ENCODE measurements around the gene THUMPD1. TPM values are rescaled to one million over a fixed set of nuclear protein-coding genes. Genes with fewer than 3 reads are reported as not detected.

THUMPD1 gene, protein sequence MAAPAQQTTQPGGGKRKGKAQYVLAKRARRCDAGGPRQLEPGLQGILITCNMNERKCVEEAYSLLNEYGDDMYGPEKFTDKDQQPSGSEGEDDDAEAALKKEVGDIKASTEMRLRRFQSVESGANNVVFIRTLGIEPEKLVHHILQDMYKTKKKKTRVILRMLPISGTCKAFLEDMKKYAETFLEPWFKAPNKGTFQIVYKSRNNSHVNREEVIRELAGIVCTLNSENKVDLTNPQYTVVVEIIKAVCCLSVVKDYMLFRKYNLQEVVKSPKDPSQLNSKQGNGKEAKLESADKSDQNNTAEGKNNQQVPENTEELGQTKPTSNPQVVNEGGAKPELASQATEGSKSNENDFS
- total RNA-seq (2012; rRNA removed): 99.4 and 109 TPM in 2 replicates
- 19.9 and 34.5 TPM in 2 replicates for polyA plus RNA-seq (2012; rRNA removed)
- 5.5 and 19.0 TPM in 2 replicates for polyA plus RNA-seq (2012; cell fraction: cytosol; rRNA removed)
- 14.9 and 23.0 TPM in 2 replicates for polyA plus RNA-seq (2012; cell fraction: nucleus; rRNA removed; ENCODE audit: low replicate concordance)
- Bru-seq, nascent RNA: percentile 78 among the genes with signal in this experiment
- BruChase-seq, experiment 1, labeled RNA remaining after a 6-hour chase: percentile 63 among the genes with signal in this experiment
- percentile 96 among the genes with signal in this experiment for BruChase-seq, experiment 2, labeled RNA remaining after a 2-hour chase
- long read RNA-seq, full-length matches to known transcripts: 56 of 61 reads
- long read RNA-seq, partial matches to known transcripts: 0 of 61 reads
- long read RNA-seq, other reads (novel, unspliced or antisense): 5 of 61 reads

DNA sequence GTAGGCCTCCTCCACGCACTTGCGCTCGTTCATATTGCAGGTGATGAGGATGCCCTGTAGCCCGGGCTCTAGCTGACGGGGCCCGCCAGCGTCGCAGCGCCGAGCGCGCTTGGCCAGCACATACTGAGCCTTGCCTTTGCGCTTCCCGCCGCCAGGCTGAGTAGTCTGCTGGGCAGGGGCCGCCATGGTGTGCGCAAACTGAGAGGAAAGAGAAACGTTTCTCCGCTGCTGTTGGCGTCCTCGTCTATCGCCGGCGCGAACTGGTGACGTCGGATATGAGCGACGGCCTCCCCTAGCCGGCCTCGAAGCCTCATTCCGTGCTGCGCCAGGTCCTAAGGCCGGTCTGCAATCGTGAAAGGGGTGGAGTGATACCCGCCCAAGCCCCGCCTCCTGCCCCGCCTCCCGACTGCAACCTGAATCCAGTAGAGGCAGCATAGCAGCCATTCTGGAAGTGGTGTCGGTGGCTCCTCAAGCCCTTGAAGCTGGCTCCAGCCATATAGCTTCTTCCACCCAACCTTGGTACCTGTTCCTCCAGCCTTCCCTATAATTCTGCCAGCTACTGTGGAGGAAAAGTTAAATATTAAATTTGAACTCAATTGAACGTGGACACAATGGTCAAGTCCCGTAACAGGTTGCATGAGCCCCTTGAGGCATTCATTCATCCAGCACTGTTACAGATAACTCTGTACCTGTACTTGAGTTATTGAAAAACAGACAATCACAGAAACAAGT, at the start of gene THUMPD1:
Gene THUMPD1 (minus strand): TSS at position 265 of the 732 bp plus-strand sequence. CDS start 79 bp downstream, at position 186.
- Histone ChIP-seq H3K14ac (replicated peaks; ENCODE audit: low read depth, low read length) (peak within 1 kb of the TSS; percentile 64), H2AK5ac (ENCODE audit: low read depth, low read length) (no peak within 1 kb of the TSS), H2AK9ac (replicated peaks; ENCODE audit: low read depth, low read length, poor library complexity) (peak within 1 kb of the TSS; percentile 59), H3K27ac (ENCODE audit: insufficient read depth, low read length) (peak within 1 kb of the TSS; percentile 92), H4K91ac (ENCODE audit: insufficient read depth, low read depth, low read length) (peak within 1 kb of the TSS; percentile 69), H2BK5ac (ENCODE audit: low read depth, low read length, poor library complexity, severe bottlenecking) (peak within 1 kb of the TSS; percentile 88), H3K18ac (ENCODE audit: low read depth, low read length) (peak within 1 kb of the TSS; percentile 48; the same call in 1 of the 2 replicates), H2BK120ac (ENCODE audit: low read depth, low read length) (0 out of 2 replicates have a peak within 1 kb of the TSS, but pooled peaks have one; percentile 16), H3K9me1 (ENCODE audit: insufficient read depth, low read length) (no peaks in the 10 kb centered on the region), H3K4me3 (ENCODE audit: insufficient read depth, low read depth, low read length) (peak within 1 kb of the TSS; percentile 92), H3K9me3 (ENCODE audit: control insufficient read depth, insufficient read depth, low read length) (no peaks in the 10 kb centered on the region), H2AFZ (replicated peaks; ENCODE audit: low read length, poor library complexity) (peak within 1 kb of the TSS; percentile 95), H4K20me1 (ENCODE audit: insufficient read depth, low read length) (peaks cover 28% of the 10 kb centered on the region), H4K5ac (ENCODE audit: low read depth, low read length) (peak within 1 kb of the TSS; percentile 89), H3K23ac (ENCODE audit: low read depth, low read length) (peak within 1 kb of the TSS; percentile 58), H4K8ac (ENCODE audit: low read depth in 2 of 2, low read length in 2 of 2) (peak within 1 kb of the TSS; percentile 49 to 87), H3K9ac (ENCODE audit: low read depth, low read length) (peak within 1 kb of the TSS; percentile 94), H3K79me1 (ENCODE audit: low read depth in 1 of 2, low read length in 2 of 2) (peaks cover 19 to 24% of the 10 kb centered on the region in 2 experiments), H2BK20ac (ENCODE audit: low read depth, low read length) (no peak within 1 kb of the TSS), H3K56ac (ENCODE audit: extremely low read depth, insufficient read depth, low read length) (peak within 1 kb of the TSS; percentile 72), H3K4me1 (ENCODE audit: control insufficient read depth, insufficient read depth, low read length) (peaks cover 2% of the 10 kb centered on the region), H3K4me2 (ENCODE audit: low read depth, low read length) (peak within 1 kb of the TSS; percentile 85), H3K4ac (ENCODE audit: low read depth, low read length) (peak within 1 kb of the TSS; percentile 81), H2BK15ac (ENCODE audit: low read depth, low read length) (no peak within 1 kb of the TSS), H3K36me3 (ENCODE audit: control insufficient read depth, insufficient read depth, low read length) (peaks cover 9% of the 10 kb centered on the region), H3K27me3 (ENCODE audit: control insufficient read depth, insufficient read depth, low read length) (no peaks in the 10 kb centered on the region)
- BruUV-seq (replicated peaks): no TSS peak
- ATAC-seq (ENCODE audit: low read depth): peak; percentile 97
- 8% methylated on average over 19 of the region's 42 CpGs; no CpG with 5 or more reads in 1 of the 2 experiments for WGBS, 2 experiments (ENCODE audit: extremely low coverage in 2 of 2, insufficient read length in 1 of 2)
- ChIA-PET CTCF (interaction anchor here (1.0 kb wide), 1 partner anchor 33 kb away, joined by 5 read pairs; no protein-coding TSS in a partner anchor), POLR2A (ENCODE audit: unreplicated experiment) (interaction anchor here (0.6 kb wide), 1 partner anchor 33 kb away, joined by 4 read pairs; no protein-coding TSS in a partner anchor)
- intact Hi-C loops (cut with micrococcal nuclease) (loop anchor here (1.0 kb wide), 1 partner anchor 22 kb away; no protein-coding TSS in a partner anchor), in situ Hi-C loops (cut with MboI; ENCODE audit: low sequenced_read_pairs) (no loop called here), dilution Hi-C loops (cut with HindIII; ENCODE audit: low sequenced_read_pairs, unreplicated experiment) (no loop called here)
- TF ChIP-seq POLR2A (IDR thresholded peaks at IDR 0.05; ENCODE audit: low read depth, low read length) (peak; percentile 68; the same call in 1 of the 2 replicates), MAZ (IDR thresholded peaks at IDR 0.05; ENCODE audit: borderline replicate concordance, low read depth, low read length) (peak; percentile 60; the same call in 1 of the 2 replicates), FOS (IDR thresholded peaks at IDR 0.05; ENCODE audit: low read depth, low read length) (0 out of 2 replicates have a peak, but pooled peaks have one; percentile 11), NFE2L2 (IDR thresholded peaks at IDR 0.05; ENCODE audit: low read depth, low read length) (no peak), MXI1 (IDR thresholded peaks at IDR 0.05; ENCODE audit: borderline replicate concordance, low read depth, low read length) (peak; percentile 70)
- TF ChIP-seq, protein P1, sequence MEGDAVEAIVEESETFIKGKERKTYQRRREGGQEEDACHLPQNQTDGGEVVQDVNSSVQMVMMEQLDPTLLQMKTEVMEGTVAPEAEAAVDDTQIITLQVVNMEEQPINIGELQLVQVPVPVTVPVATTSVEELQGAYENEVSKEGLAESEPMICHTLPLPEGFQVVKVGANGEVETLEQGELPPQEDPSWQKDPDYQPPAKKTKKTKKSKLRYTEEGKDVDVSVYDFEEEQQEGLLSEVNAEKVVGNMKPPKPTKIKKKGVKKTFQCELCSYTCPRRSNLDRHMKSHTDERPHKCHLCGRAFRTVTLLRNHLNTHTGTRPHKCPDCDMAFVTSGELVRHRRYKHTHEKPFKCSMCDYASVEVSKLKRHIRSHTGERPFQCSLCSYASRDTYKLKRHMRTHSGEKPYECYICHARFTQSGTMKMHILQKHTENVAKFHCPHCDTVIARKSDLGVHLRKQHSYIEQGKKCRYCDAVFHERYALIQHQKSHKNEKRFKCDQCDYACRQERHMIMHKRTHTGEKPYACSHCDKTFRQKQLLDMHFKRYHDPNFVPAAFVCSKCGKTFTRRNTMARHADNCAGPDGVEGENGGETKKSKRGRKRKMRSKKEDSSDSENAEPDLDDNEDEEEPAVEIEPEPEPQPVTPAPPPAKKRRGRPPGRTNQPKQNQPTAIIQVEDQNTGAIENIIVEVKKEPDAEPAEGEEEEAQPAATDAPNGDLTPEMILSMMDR (conservative IDR thresholded peaks at IDR 0.05; ENCODE audit: low read depth, low read length): 0 out of 2 replicates have a peak, but pooled peaks have one; percentile 13
- peak; percentile 94 for DNase-seq
